IMR-90 (cell line): ENCODE data around the gene CEP63.

Experiments
- BHLHE40 ChIP-seq: fragments of 150-350 bp; IDR thresholded peaks from 2 replicates; pipeline ENCODE4 v1.6.1; 2016; ENCODE audit warnings: mild to moderate bottlenecking, low read depth, low read length
- CEBPB ChIP-seq: IDR thresholded peaks from 2 replicates; pipeline ENCODE4 v1.6.1; 2012; ENCODE audit warnings: low read depth, low read length, improper control_type of control experiment
- CHD1 ChIP-seq: IDR thresholded peaks from 2 replicates; pipeline ENCODE4 v1.6.1; 2012; ENCODE audit warnings: low read depth, low read length, improper control_type of control experiment
- MAZ ChIP-seq: IDR thresholded peaks from 2 replicates; pipeline ENCODE4 v1.6.1; 2012; ENCODE audit warnings: low read depth, mild to moderate bottlenecking, low read length, improper control_type of control experiment, moderate library complexity, borderline replicate concordance
- MXI1 ChIP-seq: IDR thresholded peaks from 2 replicates; pipeline ENCODE4 v1.6.1; 2012; ENCODE audit warnings: low read depth, mild to moderate bottlenecking, low read length, moderate library complexity, borderline replicate concordance
- NFE2L2 ChIP-seq: fragments of 150-350 bp; IDR thresholded peaks from 2 replicates; pipeline ENCODE4 v1.6.1; 2016; ENCODE audit warnings: low read depth, mild to moderate bottlenecking, low read length
- POLR2A ChIP-seq: IDR thresholded peaks from 2 replicates; pipeline ENCODE4 v1.6.1; 2012; ENCODE audit warnings: mild to moderate bottlenecking, low read depth, low read length
- RAD21 ChIP-seq: IDR thresholded peaks from 2 replicates; pipeline ENCODE4 v1.6.1; 2012; ENCODE audit warnings: low read length, improper control_type of control experiment
- RCOR1 ChIP-seq: IDR thresholded peaks from 2 replicates; pipeline ENCODE4 v1.6.1; 2012; ENCODE audit warnings: mild to moderate bottlenecking, low read length, improper control_type of control experiment; ENCODE audit not compliant: insufficient replicate concordance
- RFX5 ChIP-seq: IDR thresholded peaks from 2 replicates; pipeline ENCODE4 v1.8.0; 2012; ENCODE audit warnings: low read depth, mild to moderate bottlenecking, low read length, moderate library complexity
- SMC3 ChIP-seq: fragments of 150-350 bp; IDR thresholded peaks from 2 replicates; pipeline ENCODE4 v1.6.1; 2016; ENCODE audit warnings: low read depth, mild to moderate bottlenecking, antibody characterized with exemption, low read length, moderate library complexity
- TF ChIP-seq, protein P1 (sequence below): conservative IDR thresholded peaks from 2 replicates; pipeline ENCODE4 v1.5.1; 2012; ENCODE audit warnings: mild to moderate bottlenecking, low read depth, low read length, improper control_type of control experiment
- TF ChIP-seq, protein P2 (sequence below): fragments of 150-350 bp; IDR thresholded peaks from 2 replicates; pipeline ENCODE4 v1.6.1; 2017; ENCODE audit warnings: mild to moderate bottlenecking, antibody characterized with exemption, low read length, low read depth
- TF ChIP-seq, protein P3 (sequence below): fragments of 150-350 bp; IDR thresholded peaks from 2 replicates; pipeline ENCODE4 v1.6.1; 2016; ENCODE audit warnings: low read depth, mild to moderate bottlenecking, low read length, moderate library complexity, borderline replicate concordance

DNA sequence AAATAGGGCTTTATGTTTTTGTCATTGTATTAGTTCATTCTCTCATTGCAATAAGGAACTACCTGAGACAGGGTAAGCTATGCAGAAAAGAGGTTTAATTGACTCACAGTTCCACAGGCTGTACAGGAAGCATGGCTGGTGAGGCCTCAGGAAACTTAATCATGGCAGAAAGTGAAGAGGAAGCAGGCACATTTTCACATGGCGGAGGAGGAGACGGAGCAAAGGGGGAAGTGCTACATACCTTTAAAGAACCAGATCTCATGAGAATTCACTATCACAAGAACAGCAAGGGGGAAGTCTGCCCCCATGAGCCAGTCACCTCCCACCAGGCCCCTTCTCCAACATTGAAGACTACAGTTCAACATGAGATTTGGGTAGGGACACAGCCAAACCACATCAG lies 25.6 kb downstream of the CEP63 start:
- TF ChIP-seq, protein P1, sequence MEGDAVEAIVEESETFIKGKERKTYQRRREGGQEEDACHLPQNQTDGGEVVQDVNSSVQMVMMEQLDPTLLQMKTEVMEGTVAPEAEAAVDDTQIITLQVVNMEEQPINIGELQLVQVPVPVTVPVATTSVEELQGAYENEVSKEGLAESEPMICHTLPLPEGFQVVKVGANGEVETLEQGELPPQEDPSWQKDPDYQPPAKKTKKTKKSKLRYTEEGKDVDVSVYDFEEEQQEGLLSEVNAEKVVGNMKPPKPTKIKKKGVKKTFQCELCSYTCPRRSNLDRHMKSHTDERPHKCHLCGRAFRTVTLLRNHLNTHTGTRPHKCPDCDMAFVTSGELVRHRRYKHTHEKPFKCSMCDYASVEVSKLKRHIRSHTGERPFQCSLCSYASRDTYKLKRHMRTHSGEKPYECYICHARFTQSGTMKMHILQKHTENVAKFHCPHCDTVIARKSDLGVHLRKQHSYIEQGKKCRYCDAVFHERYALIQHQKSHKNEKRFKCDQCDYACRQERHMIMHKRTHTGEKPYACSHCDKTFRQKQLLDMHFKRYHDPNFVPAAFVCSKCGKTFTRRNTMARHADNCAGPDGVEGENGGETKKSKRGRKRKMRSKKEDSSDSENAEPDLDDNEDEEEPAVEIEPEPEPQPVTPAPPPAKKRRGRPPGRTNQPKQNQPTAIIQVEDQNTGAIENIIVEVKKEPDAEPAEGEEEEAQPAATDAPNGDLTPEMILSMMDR, result no peak
- TF ChIP-seq NFE2L2 (no peak), RFX5 (no peak), MAZ (no peak), CHD1 (no peak), POLR2A (no peak), RCOR1 (no peak), BHLHE40 (no peak), SMC3 (no peak), CEBPB (no peak), RAD21 (no peak), MXI1 (no peak)
- TF ChIP-seq, protein P2, sequence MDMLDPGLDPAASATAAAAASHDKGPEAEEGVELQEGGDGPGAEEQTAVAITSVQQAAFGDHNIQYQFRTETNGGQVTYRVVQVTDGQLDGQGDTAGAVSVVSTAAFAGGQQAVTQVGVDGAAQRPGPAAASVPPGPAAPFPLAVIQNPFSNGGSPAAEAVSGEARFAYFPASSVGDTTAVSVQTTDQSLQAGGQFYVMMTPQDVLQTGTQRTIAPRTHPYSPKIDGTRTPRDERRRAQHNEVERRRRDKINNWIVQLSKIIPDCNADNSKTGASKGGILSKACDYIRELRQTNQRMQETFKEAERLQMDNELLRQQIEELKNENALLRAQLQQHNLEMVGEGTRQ, result no peak
- TF ChIP-seq, protein P3, sequence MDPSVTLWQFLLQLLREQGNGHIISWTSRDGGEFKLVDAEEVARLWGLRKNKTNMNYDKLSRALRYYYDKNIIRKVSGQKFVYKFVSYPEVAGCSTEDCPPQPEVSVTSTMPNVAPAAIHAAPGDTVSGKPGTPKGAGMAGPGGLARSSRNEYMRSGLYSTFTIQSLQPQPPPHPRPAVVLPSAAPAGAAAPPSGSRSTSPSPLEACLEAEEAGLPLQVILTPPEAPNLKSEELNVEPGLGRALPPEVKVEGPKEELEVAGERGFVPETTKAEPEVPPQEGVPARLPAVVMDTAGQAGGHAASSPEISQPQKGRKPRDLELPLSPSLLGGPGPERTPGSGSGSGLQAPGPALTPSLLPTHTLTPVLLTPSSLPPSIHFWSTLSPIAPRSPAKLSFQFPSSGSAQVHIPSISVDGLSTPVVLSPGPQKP, result no peak
